HepG2 (cell line): ENCODE data around the gene CTSA. TPM values are rescaled to one million over a fixed set of nuclear protein-coding genes. Genes with fewer than 3 reads are reported as not detected.

ENCODE experiments used
- ATAC-seq: fragments of 200-7000 bp; cut with Tn5 transposase; 3 replicates; pipeline ENCODE4 v1.9.1; 2020; ENCODE audit warnings: mild to moderate bottlenecking, moderate library complexity
- BruUV-seq: library from RNA; stranded (reverse); fragments of 400-500 nt; replicated peaks from 2 replicates; lab custom pipeline; 2021; lab: Mats Ljungman, UMichigan
- CTCF ChIA-PET: fragments of 300-600 bp; formaldehyde crosslinking; extraction: SDS; loops from one replicate; lab custom pipeline; 2021; ENCODE audit warnings: low total read pairs, inconsistent platforms, low intra/inter-chr PET ratio; lab: Yijun Ruan, JAX
- POLR2A ChIA-PET: fragments of 350-600 bp; sonication (Branson Sonifier 250); formaldehyde crosslinking; loops from one replicate; lab custom pipeline; 2020; ENCODE audit warnings: antibody characterized with exemption, inconsistent platforms; lab: Yijun Ruan, JAX
- DNase-seq: peaks from one replicate; pipeline ENCODE4 v3.0.0-alpha.2; 2015; ENCODE audit warnings: low spot score
- FAIRE-seq: peaks from 3 replicates; lab custom pipeline; 2011; peaks lifted over from hg19 to GRCh38; lab: Jason Lieb, UNC
- H2AFZ ChIP-seq: one replicate; pipeline ENCODE4 v1.6.1; 2011; ENCODE audit warnings: low read length, inconsistent platforms
- H3K27ac ChIP-seq: fragments of 300-600 bp; 3 replicates; pipeline ENCODE4 v1.8.0; 2011; ENCODE audit warnings: mixed run types, mild to moderate bottlenecking, mixed read lengths, low read length, inconsistent platforms; ENCODE audit not compliant: insufficient read depth; ENCODE audit errors: extremely low read length
- H3K27me3 ChIP-seq, 2 experiments: fragments of 200-600 bp in 1 of 2; 2 replicates in 1 of 2; 3 replicates in 1 of 2; pipeline versions ENCODE4 v1.6.0 to v1.8.0; 2011; ENCODE audit warnings: low read length in 2 of 2, mild to moderate bottlenecking in 2 of 2, moderate library complexity in 2 of 2, inconsistent platforms in 1 of 2; ENCODE audit not compliant: insufficient read depth in 2 of 2, control insufficient read depth in 1 of 2
- H3K36me3 ChIP-seq, 2 experiments: fragments of 200-600 bp in 1 of 2; replicated peaks in 1 of 2; 2 replicates in 1 of 2; 3 replicates in 1 of 2; pipeline versions ENCODE4 v1.5.1 to v1.8.0; 2011; ENCODE audit warnings: low read length in 2 of 2, inconsistent platforms in 1 of 2; ENCODE audit not compliant: insufficient read depth in 2 of 2, control insufficient read depth in 1 of 2
- H3K4me1 ChIP-seq: 2 replicates; pipeline ENCODE4 v1.5.1; 2012; ENCODE audit warnings: low read length, inconsistent platforms; ENCODE audit not compliant: insufficient read depth
- H3K4me2 ChIP-seq: 2 replicates; pipeline ENCODE4 v1.6.0; 2011; ENCODE audit warnings: low read depth, low read length, inconsistent platforms
- H3K4me3 ChIP-seq, 3 experiments: fragments of 200-600 bp in 1 of 3; sonication (generic), shearing (Covaris generic) in 1 of 3; replicated peaks in 1 of 3; 2 replicates each; pipeline ENCODE4 v1.5.1; 2011 to 2016; ENCODE audit warnings: low read length in 3 of 3, inconsistent platforms in 2 of 3, low read depth in 2 of 3, mild to moderate bottlenecking in 2 of 3, control low read depth in 1 of 3, mixed read lengths in 1 of 3; ENCODE audit not compliant: insufficient read depth in 1 of 3
- H3K79me2 ChIP-seq: one replicate; pipeline ENCODE4 v1.6.1; 2011; ENCODE audit warnings: low read length, inconsistent platforms; ENCODE audit not compliant: insufficient read depth
- H3K9ac ChIP-seq: 2 replicates; pipeline ENCODE4 v1.6.0; 2011; ENCODE audit warnings: mild to moderate bottlenecking, low read depth, low read length, inconsistent platforms; ENCODE audit not compliant: insufficient read depth
- H3K9me3 ChIP-seq: 2 replicates; pipeline ENCODE4 v1.5.1; 2012; ENCODE audit warnings: mild to moderate bottlenecking, low read length
- H4K20me1 ChIP-seq: 2 replicates; pipeline ENCODE4 v1.6.0; 2011; ENCODE audit warnings: inconsistent platforms, mild to moderate bottlenecking, low read length, moderate library complexity; ENCODE audit not compliant: insufficient read depth
- ARNT2 ChIP-seq: sonication (generic); formaldehyde crosslinking; IDR thresholded peaks from 2 replicates; pipeline ENCODE4 v1.8.0; 2022; ENCODE audit warnings: mild to moderate bottlenecking, low read depth, missing genetic modification reagents, moderate library complexity
- ATF2 ChIP-seq: sonication (generic); formaldehyde crosslinking; IDR thresholded peaks from 2 replicates; pipeline ENCODE4 v1.4.0; 2020; ENCODE audit warnings: missing genetic modification reagents
- CREM ChIP-seq, 2 experiments: sonication (generic) in 1 of 2; formaldehyde crosslinking in 1 of 2; IDR thresholded peaks; 2 replicates each; pipeline versions ENCODE4 v1.4.0 to v1.6.1; 2016 to 2020; ENCODE audit warnings: antibody characterized with exemption in 1 of 2, mild to moderate bottlenecking in 1 of 2, missing genetic modification reagents in 1 of 2
- FOXJ3 ChIP-seq: sonication (generic); formaldehyde crosslinking; IDR thresholded peaks from 2 replicates; pipeline ENCODE4 v1.4.0; 2020; ENCODE audit warnings: missing genetic modification reagents, mild to moderate bottlenecking, borderline replicate concordance
- ISL2 ChIP-seq: sonication (generic); formaldehyde crosslinking; IDR thresholded peaks from 2 replicates; pipeline ENCODE4 v1.5.0; 2020; ENCODE audit warnings: missing genetic modification reagents
- MEIS2 ChIP-seq: sonication (generic); formaldehyde crosslinking; IDR thresholded peaks from 2 replicates; pipeline ENCODE4 v1.9.0; 2021; ENCODE audit warnings: mild to moderate bottlenecking, missing genetic modification reagents
- PHF21A ChIP-seq: sonication (generic); formaldehyde crosslinking; IDR thresholded peaks from 2 replicates; pipeline ENCODE4 v1.5.0; 2020; ENCODE audit warnings: mild to moderate bottlenecking, missing genetic modification reagents
- SUZ12 ChIP-seq: fragments of 150-350 bp; IDR thresholded peaks from 2 replicates; pipeline ENCODE4 v1.6.1; 2014; ENCODE audit warnings: low read depth, low read length
- ZNF350 ChIP-seq: sonication (generic); formaldehyde crosslinking; IDR thresholded peaks from 2 replicates; pipeline ENCODE4 v1.4.0; 2020; ENCODE audit warnings: mild to moderate bottlenecking, low read depth, missing genetic modification reagents, borderline replicate concordance
- ZNF430 ChIP-seq: sonication (generic); formaldehyde crosslinking; IDR thresholded peaks from 2 replicates; pipeline ENCODE4 v1.9.0; 2021; ENCODE audit warnings: mild to moderate bottlenecking, missing genetic modification reagents
- ZNF672 ChIP-seq: sonication (generic); formaldehyde crosslinking; IDR thresholded peaks from 2 replicates; pipeline ENCODE4 v1.8.1; 2022; ENCODE audit warnings: missing genetic modification reagents
- ZNF710 ChIP-seq: sonication (generic); formaldehyde crosslinking; IDR thresholded peaks from 2 replicates; pipeline ENCODE4 v1.5.0; 2020; ENCODE audit warnings: mild to moderate bottlenecking, missing genetic modification reagents, borderline replicate concordance
- ZNF879 ChIP-seq: sonication (generic); formaldehyde crosslinking; IDR thresholded peaks from 2 replicates; pipeline ENCODE4 v1.8.1; 2023; ENCODE audit warnings: missing genetic modification reagents
- ZSCAN29 ChIP-seq: sonication (generic); formaldehyde crosslinking; conservative IDR thresholded peaks from 2 replicates; pipeline ENCODE4 v1.4.0; 2020; ENCODE audit warnings: mild to moderate bottlenecking, missing genetic modification reagents
- WGBS: methylation state at CpG from one replicate; pipeline ENCODE4 v1.1.6; 2017; ENCODE audit warnings: low lambda C conversion rate; 5-methylcytosine and 5-hydroxymethylcytosine counted together
- in situ Hi-C: cut with HindIII; loops from 2 replicates; pipeline ENCODE4 v1.10.0; 2017; ENCODE audit warnings: low pct_unique_long_range_greater_than_20kb; ENCODE audit not compliant: extremely low pct_ligation_motif_present
- intact Hi-C: fragments of 100-400 bp; cut with micrococcal nuclease; formaldehyde crosslinking; loops from one replicate; pipeline ENCODE4 v1.10.0; 2022; ENCODE audit not compliant: unreplicated experiment
- polyA plus RNA-seq, 8 experiments: library from polyadenylated mRNA; depleted of rRNA in 3 of 8; stranded (reverse) in 7 of 8; unstranded in 1 of 8; fragments of >200 nt; fragmentation: Illumina TruSeq in 4 of 8; extraction: Trizol in 4 of 8; gene quantifications; 2 replicates each; pipeline versions ENCODE4 v1.2.1 to v1.2.3, GENCODE V29; 2011 to 2016; ENCODE audit warnings: low read depth in 4 of 8, missing spikeins in 1 of 8, mixed read lengths in 1 of 8; ENCODE audit not compliant: insufficient read depth in 1 of 8
- total RNA-seq, 5 experiments: library from RNA; depleted of rRNA; stranded (reverse); fragments of >200 nt; fragmentation: Illumina TruSeq; extraction: Trizol; gene quantifications; 2 replicates each; pipeline ENCODE4 v1.2.3, GENCODE V29; 2016; ENCODE audit warnings: low read depth in 1 of 5
- TF ChIP-seq, protein P1 (sequence below), 2 experiments: sonication (generic) in 1 of 2; formaldehyde crosslinking in 1 of 2; IDR thresholded peaks; 2 replicates each; pipeline versions ENCODE4 v1.5.1 to v1.6.1; 2011 to 2020; ENCODE audit warnings: borderline replicate concordance in 1 of 2, low read depth in 1 of 2, low read length in 1 of 2, mild to moderate bottlenecking in 1 of 2, missing genetic modification reagents in 1 of 2, moderate library complexity in 1 of 2

CTSA gene
- total and polyA plus RNA-seq, 2 of the 13 experiments (the other 11 are each of a cell fraction or from before 2014, with no cell fraction given) = 202 to 231 TPM

GRCh38 chr20:45863543-45864470 is 27.3 kb upstream of the CTSA start:
- no peaks in the 10 kb centered on the region for H3K79me2 ChIP-seq
- TF ChIP-seq ATF2 (CRISPR knock-in tag) (peak; percentile 79; the same call in 1 of the 2 replicates), ZNF710 (no peak), PHF21A (CRISPR knock-in tag) (peak; percentile 62; the same call in 1 of the 2 replicates), MEIS2 (CRISPR knock-in tag) (no peak), SUZ12 (no peak), ZNF350 (CRISPR knock-in tag) (peak; percentile 60; the same call in 1 of the 2 replicates), ZNF672 (no peak), ZNF430 (CRISPR knock-in tag) (no peak), ZNF879 (CRISPR knock-in tag) (peak; percentile 82; the same call in 1 of the 2 replicates), ARNT2 (0 out of 2 replicates have a peak, but pooled peaks have one; percentile 20), ZSCAN29 (no peak), ISL2 (CRISPR knock-in tag) (no peak), FOXJ3 (CRISPR knock-in tag) (0 out of 2 replicates have a peak, but pooled peaks have one; percentile 75), CREM (IDR thresholded peaks at IDR 0.05) (peak; percentile 37; the same call in 1 of the 2 replicates), CREM (CRISPR knock-in tag; IDR thresholded peaks at IDR 0.05) (no peak)
- TF ChIP-seq, protein P1, sequence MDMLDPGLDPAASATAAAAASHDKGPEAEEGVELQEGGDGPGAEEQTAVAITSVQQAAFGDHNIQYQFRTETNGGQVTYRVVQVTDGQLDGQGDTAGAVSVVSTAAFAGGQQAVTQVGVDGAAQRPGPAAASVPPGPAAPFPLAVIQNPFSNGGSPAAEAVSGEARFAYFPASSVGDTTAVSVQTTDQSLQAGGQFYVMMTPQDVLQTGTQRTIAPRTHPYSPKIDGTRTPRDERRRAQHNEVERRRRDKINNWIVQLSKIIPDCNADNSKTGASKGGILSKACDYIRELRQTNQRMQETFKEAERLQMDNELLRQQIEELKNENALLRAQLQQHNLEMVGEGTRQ (IDR thresholded peaks at IDR 0.05; ENCODE audit: low read depth, low read length) = no peak
- TF ChIP-seq, protein P1 (CRISPR knock-in tag; IDR thresholded peaks at IDR 0.05; ENCODE audit: borderline replicate concordance) = no peak

More at GRCh38 chr20:45863543-45864470, 27.3 kb upstream of the CTSA start:
- in situ Hi-C loops = no loop called here
- ChIA-PET CTCF (no interaction called here), POLR2A (interaction anchor here (0.7 to 5.8 kb wide), 22 partner anchors 9 to 107 kb away, joined by 3 to 53 read pairs (median 4); partner anchors contain the start of genes CTSA, DNTTIP1, NEURL2 and PCIF1)
- H4K20me1 ChIP-seq = no peaks in the 10 kb centered on the region
- H3K4me1 ChIP-seq = peaks cover 92% of the 10 kb centered on the region
- FAIRE-seq = peak; percentile 85
- no peaks in the 10 kb centered on the region for H3K36me3 ChIP-seq
- BruUV-seq = no TSS peak
- DNase-seq = peak; percentile 97
- H3K27ac ChIP-seq = peak overlapping the region; percentile 63
- 0 out of 6 replicates have a peak overlapping the region, but pooled peaks of 1 of the 3 experiments have one; percentile 8 for H3K4me3 ChIP-seq
- intact Hi-C loops = no loop called here
- peak overlapping the region; percentile 57 for H3K4me2 ChIP-seq
- WGBS = 17% methylated on average over 7 of the region's 7 CpGs
- ATAC-seq = peak; percentile 98
- no peak overlapping the region for H3K9ac ChIP-seq
- no peak overlapping the region for H2AFZ ChIP-seq
- H3K27me3 ChIP-seq = no peaks in the 10 kb centered on the region
- H3K9me3 ChIP-seq = no peaks in the 10 kb centered on the region
